BE2C (cell line): ENCODE results near the gene POU2F1.

ENCODE experiments used
- DNase-seq: peaks from one replicate; pipeline ENCODE4 v3.0.0-alpha.2; 2020
- H3K27me3 ChIP-seq: fragments of 250-450 bp; sonication (Bioruptor Pico); 2 replicates; pipeline ENCODE4 v1.5.1; 2020; ENCODE audit warnings: mild to moderate bottlenecking
- H3K36me3 ChIP-seq: fragments of 250-450 bp; sonication (Bioruptor Pico); 2 replicates; pipeline ENCODE4 v1.5.1; 2020; ENCODE audit warnings: mild to moderate bottlenecking
- H3K4me1 ChIP-seq: fragments of 250-450 bp; sonication (Bioruptor Pico); 2 replicates; pipeline ENCODE4 v1.5.1; 2020
- H3K4me3 ChIP-seq: 2 replicates; pipeline ENCODE4 v1.5.1; 2011; ENCODE audit warnings: low read depth, low read length
- H3K9me3 ChIP-seq: fragments of 250-450 bp; sonication (Bioruptor Pico); 2 replicates; pipeline ENCODE4 v1.5.1; 2020
- CTCF ChIP-seq: IDR thresholded peaks from 2 replicates; pipeline ENCODE4 v1.5.1; 2012; ENCODE audit warnings: mild to moderate bottlenecking, low read depth, low read length

Gene POU2F1

DNA sequence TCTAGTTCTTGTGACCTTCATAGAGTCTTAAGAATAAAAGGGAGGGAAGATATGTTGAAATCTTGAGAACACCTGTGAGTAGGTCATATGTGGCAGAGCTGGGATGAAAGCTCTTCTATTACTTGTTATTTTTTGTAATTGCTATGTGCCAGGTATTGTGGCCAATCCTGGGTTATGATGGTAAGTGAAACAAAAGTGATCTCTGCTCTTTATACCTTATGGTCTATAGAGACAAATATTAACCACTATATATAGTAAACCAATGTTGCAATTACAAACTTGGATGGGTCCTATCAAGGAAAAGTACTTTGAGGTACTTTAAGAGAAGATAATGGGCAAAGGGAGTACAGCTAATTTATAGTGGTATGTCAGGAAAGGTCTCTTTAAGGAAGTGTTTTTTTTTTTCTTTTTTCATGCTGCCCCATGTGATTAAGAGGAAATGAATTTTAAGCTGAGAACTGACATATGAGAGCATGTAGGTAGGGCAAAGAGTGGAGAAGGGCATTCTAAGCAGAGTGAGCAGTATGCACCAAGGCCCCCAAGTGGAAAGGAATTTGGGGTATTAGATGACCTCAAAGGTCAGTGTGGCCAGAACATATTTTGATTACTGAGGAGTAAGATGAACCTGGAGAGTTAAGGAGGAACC, 43.3 kb downstream of the POU2F1 start:
- no peak for TF ChIP-seq CTCF
- no peak for DNase-seq
- H3K9me3 ChIP-seq, result no peaks in the 10 kb centered on the region
- H3K4me3 ChIP-seq, result no peak overlapping the region
- H3K4me1 ChIP-seq, result peaks cover 4% of the 10 kb centered on the region; the same call in 1 of the 2 replicates
- H3K27me3 ChIP-seq, result no peaks in the 10 kb centered on the region
- H3K36me3 ChIP-seq, result no peaks in the 10 kb centered on the region

DNA sequence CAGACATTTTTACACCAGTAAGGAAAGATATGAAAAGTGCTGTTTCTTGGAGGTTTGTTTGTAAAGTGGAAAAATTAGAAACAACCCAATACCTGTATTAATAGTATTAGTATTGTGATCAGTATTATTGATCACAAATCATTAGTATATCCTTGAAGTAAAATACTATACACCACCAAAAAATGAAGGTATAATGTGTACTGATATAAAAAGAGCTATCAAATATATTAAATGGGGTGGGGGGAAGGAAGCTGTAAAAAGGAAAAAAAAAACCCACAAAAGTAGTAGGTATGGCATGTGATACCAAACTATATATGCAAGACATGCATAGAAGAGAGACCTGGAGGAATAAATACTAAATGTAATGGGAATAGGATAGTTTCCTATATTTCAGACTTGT, 46.3 kb downstream of the POU2F1 start:
- H3K4me1 ChIP-seq, result peaks cover 7% of the 10 kb centered on the region; the same call in 1 of the 2 replicates
- no peaks in the 10 kb centered on the region for H3K9me3 ChIP-seq
- DNase-seq, result no peak
- no peak overlapping the region for H3K4me3 ChIP-seq
- no peaks in the 10 kb centered on the region for H3K36me3 ChIP-seq
- no peak for TF ChIP-seq CTCF
- H3K27me3 ChIP-seq, result no peaks in the 10 kb centered on the region

DNA sequence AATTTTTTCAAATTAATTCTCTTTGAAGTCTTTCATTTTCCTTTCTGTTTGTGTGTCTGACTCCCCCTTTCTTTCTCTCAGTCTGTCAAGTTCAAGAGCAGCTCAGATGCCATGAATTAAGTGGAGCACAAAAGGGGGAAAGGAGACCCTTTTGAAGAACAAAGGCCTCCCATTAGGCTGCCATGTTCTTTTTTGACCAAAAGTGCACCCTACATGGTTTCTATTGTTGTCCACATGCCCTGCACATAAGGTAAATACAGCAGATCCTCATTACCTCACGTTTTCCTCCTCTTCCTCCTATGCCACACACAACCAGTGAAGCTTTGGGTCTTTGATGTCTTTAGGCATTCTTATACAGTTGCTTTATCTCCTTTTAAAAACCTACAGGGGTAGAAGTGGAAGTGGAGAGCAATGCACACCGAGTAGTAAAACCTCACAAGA, 47.7 kb downstream of the POU2F1 start:
- Histone ChIP-seq H3K27me3 (no peaks in the 10 kb centered on the region), H3K4me3 (no peak overlapping the region), H3K9me3 (no peaks in the 10 kb centered on the region), H3K4me1 (peaks cover 7% of the 10 kb centered on the region; the same call in 1 of the 2 replicates), H3K36me3 (no peaks in the 10 kb centered on the region)
- no peak for DNase-seq
- no peak for TF ChIP-seq CTCF

DNA sequence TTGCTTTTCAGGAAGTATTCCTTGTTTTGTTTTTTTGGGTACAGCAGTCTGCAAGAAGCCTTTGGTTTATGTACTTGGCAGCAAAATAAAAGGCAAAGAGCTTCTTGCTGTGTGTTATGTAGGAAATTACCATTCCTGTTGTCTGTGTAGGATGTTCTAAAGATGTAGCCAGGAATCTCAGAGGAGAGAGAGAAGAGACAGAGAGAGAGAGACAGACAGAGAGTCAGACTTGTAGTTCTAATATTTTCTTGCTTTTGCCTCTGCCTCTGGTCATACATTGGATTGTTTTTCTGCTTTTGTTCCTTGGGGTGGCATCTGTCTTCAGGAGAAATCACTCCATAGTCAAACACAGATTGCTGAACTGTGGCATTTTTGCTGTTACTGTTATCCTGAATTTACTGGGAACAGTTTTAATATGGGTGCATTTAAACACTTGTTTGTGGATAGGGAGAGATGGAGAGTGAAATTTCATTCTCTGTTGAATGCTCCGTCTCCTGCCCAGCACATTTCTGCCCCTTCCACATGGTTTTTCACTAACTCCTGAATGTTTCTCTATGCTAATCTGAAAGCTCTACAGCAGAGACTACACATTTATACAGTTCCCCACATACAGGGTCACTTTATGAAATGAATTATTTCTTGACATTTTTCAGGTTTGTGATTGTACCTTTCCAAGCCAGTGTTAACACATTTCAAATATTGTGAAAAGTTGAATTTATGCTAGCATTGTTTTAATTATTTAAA, 49.8 kb downstream of the POU2F1 start:
- Histone ChIP-seq H3K36me3 (no peaks in the 10 kb centered on the region), H3K9me3 (no peaks in the 10 kb centered on the region), H3K27me3 (no peaks in the 10 kb centered on the region), H3K4me1 (peaks cover 5% of the 10 kb centered on the region; the same call in 1 of the 2 replicates), H3K4me3 (no peak overlapping the region)
- TF ChIP-seq CTCF, result no peak
- no peak for DNase-seq

- Histone ChIP-seq H3K9me3 (no peaks in the 10 kb centered on the region), H3K4me1 (peaks cover 4% of the 10 kb centered on the region; the same call in 1 of the 2 replicates)
- DNase-seq, result no peak
Observed at GRCh38 chr1:167272369-167272957, 51.8 kb downstream of the POU2F1 start.

More at GRCh38 chr1:167272369-167272957, 51.8 kb downstream of the POU2F1 start:
- H3K4me3 ChIP-seq, result no peak overlapping the region
- H3K36me3 ChIP-seq, result no peaks in the 10 kb centered on the region
- H3K27me3 ChIP-seq, result no peaks in the 10 kb centered on the region
- no peak for TF ChIP-seq CTCF
